ENCODE data around the gene FAM219A. TPM values are rescaled to one million over a fixed set of nuclear protein-coding genes. Genes with fewer than 3 reads are reported as not detected.

The FAM219A gene
- total RNA-seq, 1 experiment from 2014 or later = 63.3 TPM

DNA sequence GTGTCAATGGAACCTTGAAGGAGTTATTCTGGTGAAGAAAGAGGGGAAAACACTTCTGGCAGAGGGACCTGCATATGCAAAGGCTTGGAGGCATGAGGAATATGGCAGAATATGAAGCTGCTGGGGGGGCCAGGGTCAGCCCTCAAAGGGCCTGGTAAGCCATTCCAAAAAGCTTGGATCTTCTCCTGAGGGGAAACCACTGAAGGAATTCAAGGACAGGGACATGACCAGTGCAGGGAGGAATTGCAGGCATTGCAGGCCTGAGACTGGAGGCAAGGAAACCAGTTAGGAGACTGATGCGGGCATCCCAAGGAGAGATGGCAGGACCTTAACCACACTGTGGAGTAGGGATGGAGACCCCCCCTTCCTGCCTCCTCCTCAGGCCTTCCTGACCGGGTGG is 43.0 kb upstream of the FAM219A start:
- no peak overlapping the region for H3K4me3 ChIP-seq (ENCODE audit: low read depth, low read length, poor library complexity, severe bottlenecking)
- intact Hi-C loops (cut with micrococcal nuclease; ENCODE audit: unreplicated experiment) = loop anchor here (1.0 to 5.0 kb wide), 3 partner anchors 84 to 169 kb away; no protein-coding TSS in a partner anchor
- POLR2A ChIA-PET (ENCODE audit: low non-redundant PET) = no interaction called here
- H3K27me3 ChIP-seq (replicated peaks; ENCODE audit: insufficient read depth, low read depth, low read length, poor library complexity) = no peaks in the 10 kb centered on the region
- H3K27ac ChIP-seq (ENCODE audit: low read depth, low read length, poor library complexity, severe bottlenecking) = no peak overlapping the region
- H3K9me3 ChIP-seq (ENCODE audit: low read depth, low read length, poor library complexity, severe bottlenecking) = no peaks in the 10 kb centered on the region
- H3K36me3 ChIP-seq (ENCODE audit: insufficient read depth, low read length, poor library complexity, severe bottlenecking) = no peaks in the 10 kb centered on the region
- CTCF ChIA-PET = interaction anchor here (1.0 kb wide), 1 partner anchor 98 kb away, joined by 9 read pairs; no protein-coding TSS in a partner anchor
- no TSS peak for BruUV-seq (replicated peaks)
- TF ChIP-seq EZH2 (IDR thresholded peaks at IDR 0.05; ENCODE audit: borderline replicate concordance, low read depth, low read length, poor library complexity, severe bottlenecking) = no peak
- TF ChIP-seq, protein P1, sequence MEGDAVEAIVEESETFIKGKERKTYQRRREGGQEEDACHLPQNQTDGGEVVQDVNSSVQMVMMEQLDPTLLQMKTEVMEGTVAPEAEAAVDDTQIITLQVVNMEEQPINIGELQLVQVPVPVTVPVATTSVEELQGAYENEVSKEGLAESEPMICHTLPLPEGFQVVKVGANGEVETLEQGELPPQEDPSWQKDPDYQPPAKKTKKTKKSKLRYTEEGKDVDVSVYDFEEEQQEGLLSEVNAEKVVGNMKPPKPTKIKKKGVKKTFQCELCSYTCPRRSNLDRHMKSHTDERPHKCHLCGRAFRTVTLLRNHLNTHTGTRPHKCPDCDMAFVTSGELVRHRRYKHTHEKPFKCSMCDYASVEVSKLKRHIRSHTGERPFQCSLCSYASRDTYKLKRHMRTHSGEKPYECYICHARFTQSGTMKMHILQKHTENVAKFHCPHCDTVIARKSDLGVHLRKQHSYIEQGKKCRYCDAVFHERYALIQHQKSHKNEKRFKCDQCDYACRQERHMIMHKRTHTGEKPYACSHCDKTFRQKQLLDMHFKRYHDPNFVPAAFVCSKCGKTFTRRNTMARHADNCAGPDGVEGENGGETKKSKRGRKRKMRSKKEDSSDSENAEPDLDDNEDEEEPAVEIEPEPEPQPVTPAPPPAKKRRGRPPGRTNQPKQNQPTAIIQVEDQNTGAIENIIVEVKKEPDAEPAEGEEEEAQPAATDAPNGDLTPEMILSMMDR (conservative IDR thresholded peaks at IDR 0.05; ENCODE audit: low read depth, low read length) = no peak
- H3K4me1 ChIP-seq (ENCODE audit: insufficient read depth, low read length, poor library complexity, severe bottlenecking) = no peaks in the 10 kb centered on the region
- no peak for DNase-seq (ENCODE audit: low spot score)

DNA sequence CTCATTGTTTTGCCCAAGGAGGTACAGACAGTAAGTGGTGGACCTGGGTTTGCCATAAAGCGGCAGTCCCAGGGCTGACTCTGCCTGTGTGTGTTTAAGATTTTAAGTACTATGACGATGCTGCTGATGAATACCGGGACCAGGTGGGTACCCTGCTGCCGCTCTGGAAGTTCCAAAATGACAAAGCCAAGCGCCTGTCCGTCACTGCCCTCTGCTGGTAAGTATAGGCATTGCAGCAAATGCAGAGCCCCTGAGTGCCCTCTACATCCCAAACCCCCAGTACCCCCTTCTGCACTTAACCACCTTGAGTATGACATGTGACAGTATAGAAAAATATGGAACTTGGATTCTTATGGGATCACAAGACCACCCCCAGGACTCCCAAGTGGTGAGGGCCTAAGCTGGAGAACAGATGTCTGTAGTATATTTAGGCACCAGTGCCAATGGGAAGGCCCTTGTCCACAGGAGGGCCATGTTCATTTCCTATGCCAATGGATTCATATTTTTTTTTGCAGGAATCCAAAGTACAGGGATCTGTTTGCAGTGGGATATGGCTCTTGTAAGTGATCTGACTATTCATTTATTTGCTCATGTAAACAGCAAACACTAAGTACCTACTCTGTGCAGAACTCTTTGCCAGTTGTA is 42.4 kb upstream of the FAM219A start:
- TF ChIP-seq, protein P1 (conservative IDR thresholded peaks at IDR 0.05; ENCODE audit: low read depth, low read length) = peak; percentile 97
- no peak for TF ChIP-seq EZH2 (IDR thresholded peaks at IDR 0.05; ENCODE audit: borderline replicate concordance, low read depth, low read length, poor library complexity, severe bottlenecking)
- intact Hi-C loops (cut with micrococcal nuclease; ENCODE audit: unreplicated experiment) = loop anchor here (1.0 to 5.0 kb wide), 5 partner anchors 63 to 168 kb away; no protein-coding TSS in a partner anchor
- Histone ChIP-seq H3K36me3 (ENCODE audit: insufficient read depth, low read length, poor library complexity, severe bottlenecking) (no peaks in the 10 kb centered on the region), H3K4me3 (ENCODE audit: low read depth, low read length, poor library complexity, severe bottlenecking) (no peak overlapping the region), H3K27ac (ENCODE audit: low read depth, low read length, poor library complexity, severe bottlenecking) (no peak overlapping the region), H3K27me3 (replicated peaks; ENCODE audit: insufficient read depth, low read depth, low read length, poor library complexity) (no peaks in the 10 kb centered on the region), H3K9me3 (ENCODE audit: low read depth, low read length, poor library complexity, severe bottlenecking) (no peaks in the 10 kb centered on the region), H3K4me1 (ENCODE audit: insufficient read depth, low read length, poor library complexity, severe bottlenecking) (no peaks in the 10 kb centered on the region)
- CTCF ChIA-PET = interaction anchor here (1.0 kb wide), 2 partner anchors 97 kb away, joined by 9 read pairs; no protein-coding TSS in a partner anchor
- POLR2A ChIA-PET (ENCODE audit: low non-redundant PET) = no interaction called here
- no TSS peak for BruUV-seq (replicated peaks)
- peak; percentile 60 for DNase-seq (ENCODE audit: low spot score)

DNA sequence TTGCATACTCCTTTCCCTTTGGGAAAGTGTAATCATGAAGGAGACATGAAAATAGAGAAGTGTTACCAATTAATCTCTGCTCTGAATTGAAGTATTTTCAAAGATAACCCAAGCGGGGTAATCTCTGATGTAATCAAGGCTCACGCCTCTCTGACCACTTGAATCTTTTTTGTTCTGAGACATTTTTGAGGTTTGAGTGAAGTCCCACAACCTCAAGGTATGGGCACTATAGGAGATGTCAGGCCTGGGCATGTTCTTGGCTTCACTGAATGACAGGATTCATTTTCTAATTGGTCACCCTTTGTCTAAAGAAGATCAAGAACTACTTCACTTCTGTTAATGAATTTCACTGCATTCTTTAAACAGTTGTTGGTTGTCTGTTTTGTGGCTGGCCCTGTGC is 40.7 kb upstream of the FAM219A start:
- CTCF ChIA-PET = no interaction called here
- no peak overlapping the region for H3K27ac ChIP-seq (ENCODE audit: low read depth, low read length, poor library complexity, severe bottlenecking)
- POLR2A ChIA-PET (ENCODE audit: low non-redundant PET) = no interaction called here
- no peaks in the 10 kb centered on the region for H3K4me1 ChIP-seq (ENCODE audit: insufficient read depth, low read length, poor library complexity, severe bottlenecking)
- BruUV-seq (replicated peaks) = no TSS peak
- H3K36me3 ChIP-seq (ENCODE audit: insufficient read depth, low read length, poor library complexity, severe bottlenecking) = no peaks in the 10 kb centered on the region
- intact Hi-C loops (cut with micrococcal nuclease; ENCODE audit: unreplicated experiment) = no loop called here
- no peaks in the 10 kb centered on the region for H3K27me3 ChIP-seq (replicated peaks; ENCODE audit: insufficient read depth, low read depth, low read length, poor library complexity)
- H3K4me3 ChIP-seq (ENCODE audit: low read depth, low read length, poor library complexity, severe bottlenecking) = no peak overlapping the region
- H3K9me3 ChIP-seq (ENCODE audit: low read depth, low read length, poor library complexity, severe bottlenecking) = no peaks in the 10 kb centered on the region
- DNase-seq (ENCODE audit: low spot score) = no peak
- TF ChIP-seq EZH2 (IDR thresholded peaks at IDR 0.05; ENCODE audit: borderline replicate concordance, low read depth, low read length, poor library complexity, severe bottlenecking) = no peak
- TF ChIP-seq, protein P1 (conservative IDR thresholded peaks at IDR 0.05; ENCODE audit: low read depth, low read length) = no peak
